Neural progenitor cell (in vitro differentiated cells): ENCODE data around the gene AQP12B.
"Not testable (repeated sequence)": the region's sequence is repeated elsewhere in the genome, so short reads cannot be mapped to it uniquely, and the experiment has no call there.

ENCODE experiments used
- EZH2 ChIP-seq: fragments of 200-600 bp; sonication (generic); IDR thresholded peaks from 2 replicates; pipeline ENCODE4 v1.6.1; 2017; ENCODE audit warnings: antibody characterized with exemption, mild to moderate bottlenecking, moderate library complexity
- TF ChIP-seq, protein P1 (sequence below): fragments of 200-600 bp; sonication (generic); IDR thresholded peaks from 2 replicates; pipeline ENCODE4 v1.5.1; 2017; ENCODE audit warnings: antibody characterized with exemption, mild to moderate bottlenecking

DNA sequence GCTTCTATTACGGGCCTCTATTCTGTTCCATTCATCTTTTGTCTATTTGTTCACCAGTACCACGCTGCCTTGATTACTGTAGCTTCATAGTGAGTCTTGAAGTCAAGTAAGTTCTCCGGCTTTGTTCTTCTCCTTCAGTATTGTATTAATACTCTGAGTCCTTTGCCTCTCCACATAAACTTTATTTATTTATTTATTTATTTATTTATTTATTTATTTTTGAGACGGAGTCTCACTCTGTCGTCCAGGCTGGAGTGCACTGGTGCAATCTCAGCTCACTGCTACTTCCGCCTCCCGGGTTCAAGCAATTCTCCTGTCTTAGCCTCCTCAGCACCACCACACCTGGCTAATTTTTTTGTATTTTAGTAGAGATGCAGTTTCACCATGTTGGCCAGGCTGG is 22.8 kb downstream of the AQP12B start:
- TF ChIP-seq, protein P1, sequence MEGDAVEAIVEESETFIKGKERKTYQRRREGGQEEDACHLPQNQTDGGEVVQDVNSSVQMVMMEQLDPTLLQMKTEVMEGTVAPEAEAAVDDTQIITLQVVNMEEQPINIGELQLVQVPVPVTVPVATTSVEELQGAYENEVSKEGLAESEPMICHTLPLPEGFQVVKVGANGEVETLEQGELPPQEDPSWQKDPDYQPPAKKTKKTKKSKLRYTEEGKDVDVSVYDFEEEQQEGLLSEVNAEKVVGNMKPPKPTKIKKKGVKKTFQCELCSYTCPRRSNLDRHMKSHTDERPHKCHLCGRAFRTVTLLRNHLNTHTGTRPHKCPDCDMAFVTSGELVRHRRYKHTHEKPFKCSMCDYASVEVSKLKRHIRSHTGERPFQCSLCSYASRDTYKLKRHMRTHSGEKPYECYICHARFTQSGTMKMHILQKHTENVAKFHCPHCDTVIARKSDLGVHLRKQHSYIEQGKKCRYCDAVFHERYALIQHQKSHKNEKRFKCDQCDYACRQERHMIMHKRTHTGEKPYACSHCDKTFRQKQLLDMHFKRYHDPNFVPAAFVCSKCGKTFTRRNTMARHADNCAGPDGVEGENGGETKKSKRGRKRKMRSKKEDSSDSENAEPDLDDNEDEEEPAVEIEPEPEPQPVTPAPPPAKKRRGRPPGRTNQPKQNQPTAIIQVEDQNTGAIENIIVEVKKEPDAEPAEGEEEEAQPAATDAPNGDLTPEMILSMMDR, result not testable (repeated sequence)
- not testable (repeated sequence) for TF ChIP-seq EZH2
